Neural cell (in vitro differentiated cells): ENCODE results near the gene CAT. TPM values are rescaled to one million over a fixed set of nuclear protein-coding genes. Genes with fewer than 3 reads are reported as not detected.

Experiments used
- H2AFZ ChIP-seq: fragments of 200-600, 300-800 bp; sonication (generic), shearing (Covaris generic); 2 replicates; pipeline ENCODE4 v1.6.0; 2014; ENCODE audit warnings: low read depth, mild to moderate bottlenecking, antibody characterized with exemption, low read length, moderate library complexity
- H3F3A ChIP-seq: fragments of 200-600 bp; shearing (Covaris generic); 2 replicates; pipeline ENCODE4 v1.6.1; 2016; ENCODE audit warnings: mild to moderate bottlenecking, moderate library complexity, mixed read lengths, antibody characterized with exemption, low read length; ENCODE audit not compliant: insufficient read depth, poor library complexity, severe bottlenecking
- H3K27ac ChIP-seq: fragments of 200-600, 300-800 bp; sonication (generic), shearing (Covaris generic); 2 replicates; pipeline ENCODE4 v1.5.1; 2014; ENCODE audit warnings: mild to moderate bottlenecking, low read length, moderate library complexity
- H3K27me3 ChIP-seq: fragments of 300-800, 200-600 bp; sonication (generic), shearing (Covaris generic); 2 replicates; pipeline ENCODE4 v1.6.0; 2014; ENCODE audit warnings: mild to moderate bottlenecking, low read depth, low read length, moderate library complexity; ENCODE audit not compliant: insufficient read depth
- H3K36me3 ChIP-seq: fragments of 300-800, 200-600 bp; sonication (generic), shearing (Covaris generic); 2 replicates; pipeline ENCODE4 v1.5.1; 2014; ENCODE audit warnings: mild to moderate bottlenecking, antibody characterized with exemption, low read length, moderate library complexity; ENCODE audit not compliant: insufficient read depth
- H3K4me2 ChIP-seq: fragments of 300-800, 200-600 bp; sonication (generic), shearing (Covaris generic); 2 replicates; pipeline ENCODE4 v1.6.0; 2014; ENCODE audit warnings: mild to moderate bottlenecking, low read length
- H3K4me3 ChIP-seq: fragments of 300-800, 200-600 bp; sonication (generic), shearing (Covaris generic); 2 replicates; pipeline ENCODE4 v1.5.1; 2014; ENCODE audit warnings: mild to moderate bottlenecking, low read length, moderate library complexity
- H3K79me2 ChIP-seq: fragments of 200-600 bp; shearing (Covaris generic); replicated peaks from 2 replicates; pipeline ENCODE4 v1.6.0; 2014; ENCODE audit warnings: mild to moderate bottlenecking, low read length, moderate library complexity; ENCODE audit not compliant: insufficient read depth
- H3K9ac ChIP-seq: fragments of 300-800, 200-600 bp; sonication (generic), shearing (Covaris generic); 2 replicates; pipeline ENCODE4 v1.6.1; 2016; ENCODE audit warnings: mild to moderate bottlenecking, low read length, mixed read lengths
- H3K9me2 ChIP-seq: fragments of 200-600 bp; shearing (Covaris generic); 2 replicates; pipeline ENCODE4 v1.6.1; 2016; ENCODE audit warnings: mild to moderate bottlenecking, low read length, mixed read lengths; ENCODE audit not compliant: insufficient read depth
- H3K9me3 ChIP-seq: fragments of 200-600, 300-800 bp; sonication (generic), shearing (Covaris generic); 2 replicates; pipeline ENCODE4 v1.6.1; 2016; ENCODE audit warnings: mild to moderate bottlenecking, mixed run types, low read length, moderate library complexity, mixed read lengths
- H4K20me1 ChIP-seq: fragments of 200-600 bp; shearing (Covaris generic); 2 replicates; pipeline ENCODE4 v1.6.1; 2016; ENCODE audit warnings: mild to moderate bottlenecking, mixed run types; ENCODE audit not compliant: insufficient read depth
- EP300 ChIP-seq: fragments of 450-650 bp; conservative IDR thresholded peaks from 2 replicates; pipeline ENCODE4 v1.6.1; 2014; ENCODE audit warnings: antibody characterized with exemption, mild to moderate bottlenecking, moderate library complexity; ENCODE audit not compliant: poor library complexity, severe bottlenecking
- EZH2 ChIP-seq: fragments of 200-600, 300-800 bp; shearing (Covaris generic), sonication (generic); IDR thresholded peaks from 2 replicates; pipeline ENCODE4 v1.6.1; 2014; ENCODE audit warnings: antibody characterized with exemption, low read length, borderline replicate concordance, mild to moderate bottlenecking; ENCODE audit not compliant: insufficient read depth, poor library complexity, severe bottlenecking
- MXI1 ChIP-seq: fragments of 450-650 bp; conservative IDR thresholded peaks from 2 replicates; pipeline ENCODE4 v1.6.1; 2014; ENCODE audit warnings: antibody characterized with exemption, mild to moderate bottlenecking; ENCODE audit not compliant: poor library complexity, severe bottlenecking
- POLR2AphosphoS5 ChIP-seq: IDR thresholded peaks from 2 replicates; pipeline ENCODE4 v1.6.1; 2012
- RAD21 ChIP-seq: fragments of 450-650 bp; conservative IDR thresholded peaks from 2 replicates; pipeline ENCODE4 v1.6.1; 2014; ENCODE audit warnings: antibody characterized with exemption, mild to moderate bottlenecking, moderate library complexity
- SMC3 ChIP-seq: fragments of 450-650 bp; conservative IDR thresholded peaks from 2 replicates; pipeline ENCODE4 v1.6.1; 2014; ENCODE audit warnings: antibody characterized with exemption, mild to moderate bottlenecking, moderate library complexity; ENCODE audit not compliant: poor library complexity
- TAF1 ChIP-seq: IDR thresholded peaks from 2 replicates; pipeline ENCODE4 v1.6.1; 2012; ENCODE audit warnings: low read depth
- polyA minus RNA-seq: library from RNA; depleted of rRNA, polyadenylated mRNA; stranded (reverse); fragments of >200 nt; gene quantifications from 2 replicates; pipeline ENCODE4 v1.2.3, GENCODE V29; 2014
- polyA plus RNA-seq: library from polyadenylated mRNA; depleted of rRNA; stranded (reverse); fragments of >200 nt; gene quantifications from 2 replicates; pipeline ENCODE4 v1.2.3, GENCODE V29; 2014
- TF ChIP-seq, protein P1 (sequence below): fragments of 450-650 bp; IDR thresholded peaks from 2 replicates; pipeline ENCODE4 v1.5.1; 2014; ENCODE audit warnings: antibody characterized with exemption, mild to moderate bottlenecking, moderate library complexity; ENCODE audit not compliant: poor library complexity, severe bottlenecking
- TF ChIP-seq, protein P2 (sequence below): IDR thresholded peaks from 2 replicates; pipeline ENCODE4 v1.6.1; 2012; ENCODE audit warnings: borderline replicate concordance

CAT gene
- 40.1 and 46.4 TPM in 2 replicates for polyA plus RNA-seq
- 18.7 and 22.2 TPM in 2 replicates for polyA minus RNA-seq

DNA sequence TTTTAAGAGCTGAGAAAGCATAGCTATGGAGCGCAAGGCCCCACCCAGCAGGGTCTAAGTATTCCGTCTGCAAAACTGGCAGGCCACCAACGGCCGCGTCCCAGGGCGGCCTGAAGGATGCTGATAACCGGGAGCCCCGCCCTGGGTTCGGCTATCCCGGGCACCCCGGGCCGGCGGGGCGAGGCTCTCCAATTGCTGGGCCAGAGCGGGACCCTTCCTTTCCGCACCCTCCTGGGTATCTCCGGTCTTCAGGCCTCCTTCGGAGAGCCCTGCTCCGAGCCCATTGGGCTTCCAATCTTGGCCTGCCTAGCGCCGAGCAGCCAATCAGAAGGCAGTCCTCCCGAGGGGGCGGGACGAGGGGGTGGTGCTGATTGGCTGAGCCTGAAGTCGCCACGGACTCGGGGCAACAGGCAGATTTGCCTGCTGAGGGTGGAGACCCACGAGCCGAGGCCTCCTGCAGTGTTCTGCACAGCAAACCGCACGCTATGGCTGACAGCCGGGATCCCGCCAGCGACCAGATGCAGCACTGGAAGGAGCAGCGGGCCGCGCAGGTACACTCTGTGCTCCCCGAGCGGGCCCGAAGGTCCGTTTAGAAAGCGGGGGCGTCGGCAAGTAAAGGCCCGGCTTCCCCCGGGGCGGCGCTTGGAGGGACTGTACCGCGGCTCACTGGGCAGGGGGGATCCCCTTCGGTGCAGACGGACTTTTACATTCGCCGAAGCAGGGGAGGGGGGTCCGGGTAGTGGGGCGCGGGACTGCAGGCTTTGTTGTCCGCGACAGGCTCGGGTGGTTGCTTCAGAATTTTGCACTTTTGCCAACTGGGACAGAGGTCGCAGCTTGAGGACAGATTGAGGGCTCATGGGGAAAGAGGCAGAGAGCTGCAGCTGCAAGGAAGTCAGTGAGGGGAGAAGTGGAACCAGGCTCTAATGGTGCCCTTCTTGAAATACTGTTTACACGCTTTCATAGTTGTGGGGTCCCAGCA lies at the start of gene CAT:
Gene CAT (plus strand): TSS at position 406 of the 979 bp plus-strand sequence. CDS start 80 bp downstream, at position 486.
- peak within 1 kb of the TSS; percentile 68 for H3K27ac ChIP-seq

DNA sequence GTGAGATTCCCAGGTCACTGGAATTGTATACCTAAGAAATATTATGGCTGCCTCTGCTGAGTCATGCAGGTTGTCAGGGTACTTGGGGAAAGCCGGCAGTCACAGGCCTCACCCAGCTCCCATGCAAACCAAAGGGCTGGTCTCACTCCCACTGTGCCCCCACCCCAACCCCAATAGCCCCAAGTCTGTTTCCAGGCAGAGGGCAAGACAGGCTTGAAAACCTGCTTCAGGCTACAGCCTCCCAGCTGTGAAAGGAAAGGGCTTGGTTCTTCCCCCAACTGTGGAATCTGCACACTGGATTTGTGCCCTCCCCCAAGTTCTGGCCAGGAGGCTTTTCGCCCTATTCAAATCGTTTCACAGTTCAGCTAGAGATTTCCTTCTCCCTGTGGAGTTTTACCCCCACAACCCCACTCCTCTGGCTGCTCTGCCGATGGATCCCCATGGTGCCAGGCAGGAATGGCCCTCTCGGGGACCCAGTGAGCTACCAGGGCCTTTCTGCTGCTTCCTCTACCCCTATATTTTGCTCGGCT lies 43.9 kb upstream of the CAT start:
- Histone ChIP-seq H3K36me3 (no peaks in the 10 kb centered on the region), H3K4me3 (no peak overlapping the region), H3K79me2 (no peaks in the 10 kb centered on the region), H3K9me3 (no peaks in the 10 kb centered on the region), H3K9me2 (no peaks in the 10 kb centered on the region), H3K9ac (no peak overlapping the region), H3F3A (no peaks in the 10 kb centered on the region), H3K27ac (no peak overlapping the region), H3K27me3 (no peaks in the 10 kb centered on the region), H4K20me1 (no peaks in the 10 kb centered on the region), H2AFZ (no peak overlapping the region), H3K4me2 (no peak overlapping the region)
- TF ChIP-seq SMC3 (no peak), RAD21 (no peak), TAF1 (no peak), POLR2AphosphoS5 (no peak), MXI1 (no peak), EP300 (no peak)
- TF ChIP-seq, protein P1, sequence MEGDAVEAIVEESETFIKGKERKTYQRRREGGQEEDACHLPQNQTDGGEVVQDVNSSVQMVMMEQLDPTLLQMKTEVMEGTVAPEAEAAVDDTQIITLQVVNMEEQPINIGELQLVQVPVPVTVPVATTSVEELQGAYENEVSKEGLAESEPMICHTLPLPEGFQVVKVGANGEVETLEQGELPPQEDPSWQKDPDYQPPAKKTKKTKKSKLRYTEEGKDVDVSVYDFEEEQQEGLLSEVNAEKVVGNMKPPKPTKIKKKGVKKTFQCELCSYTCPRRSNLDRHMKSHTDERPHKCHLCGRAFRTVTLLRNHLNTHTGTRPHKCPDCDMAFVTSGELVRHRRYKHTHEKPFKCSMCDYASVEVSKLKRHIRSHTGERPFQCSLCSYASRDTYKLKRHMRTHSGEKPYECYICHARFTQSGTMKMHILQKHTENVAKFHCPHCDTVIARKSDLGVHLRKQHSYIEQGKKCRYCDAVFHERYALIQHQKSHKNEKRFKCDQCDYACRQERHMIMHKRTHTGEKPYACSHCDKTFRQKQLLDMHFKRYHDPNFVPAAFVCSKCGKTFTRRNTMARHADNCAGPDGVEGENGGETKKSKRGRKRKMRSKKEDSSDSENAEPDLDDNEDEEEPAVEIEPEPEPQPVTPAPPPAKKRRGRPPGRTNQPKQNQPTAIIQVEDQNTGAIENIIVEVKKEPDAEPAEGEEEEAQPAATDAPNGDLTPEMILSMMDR = no peak
- TF ChIP-seq, protein P2, sequence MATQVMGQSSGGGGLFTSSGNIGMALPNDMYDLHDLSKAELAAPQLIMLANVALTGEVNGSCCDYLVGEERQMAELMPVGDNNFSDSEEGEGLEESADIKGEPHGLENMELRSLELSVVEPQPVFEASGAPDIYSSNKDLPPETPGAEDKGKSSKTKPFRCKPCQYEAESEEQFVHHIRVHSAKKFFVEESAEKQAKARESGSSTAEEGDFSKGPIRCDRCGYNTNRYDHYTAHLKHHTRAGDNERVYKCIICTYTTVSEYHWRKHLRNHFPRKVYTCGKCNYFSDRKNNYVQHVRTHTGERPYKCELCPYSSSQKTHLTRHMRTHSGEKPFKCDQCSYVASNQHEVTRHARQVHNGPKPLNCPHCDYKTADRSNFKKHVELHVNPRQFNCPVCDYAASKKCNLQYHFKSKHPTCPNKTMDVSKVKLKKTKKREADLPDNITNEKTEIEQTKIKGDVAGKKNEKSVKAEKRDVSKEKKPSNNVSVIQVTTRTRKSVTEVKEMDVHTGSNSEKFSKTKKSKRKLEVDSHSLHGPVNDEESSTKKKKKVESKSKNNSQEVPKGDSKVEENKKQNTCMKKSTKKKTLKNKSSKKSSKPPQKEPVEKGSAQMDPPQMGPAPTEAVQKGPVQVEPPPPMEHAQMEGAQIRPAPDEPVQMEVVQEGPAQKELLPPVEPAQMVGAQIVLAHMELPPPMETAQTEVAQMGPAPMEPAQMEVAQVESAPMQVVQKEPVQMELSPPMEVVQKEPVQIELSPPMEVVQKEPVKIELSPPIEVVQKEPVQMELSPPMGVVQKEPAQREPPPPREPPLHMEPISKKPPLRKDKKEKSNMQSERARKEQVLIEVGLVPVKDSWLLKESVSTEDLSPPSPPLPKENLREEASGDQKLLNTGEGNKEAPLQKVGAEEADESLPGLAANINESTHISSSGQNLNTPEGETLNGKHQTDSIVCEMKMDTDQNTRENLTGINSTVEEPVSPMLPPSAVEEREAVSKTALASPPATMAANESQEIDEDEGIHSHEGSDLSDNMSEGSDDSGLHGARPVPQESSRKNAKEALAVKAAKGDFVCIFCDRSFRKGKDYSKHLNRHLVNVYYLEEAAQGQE = no peak

More for the DNA sequence above, at the start of gene CAT:
- Histone ChIP-seq H3K79me2 (peaks cover 3% of the 10 kb centered on the region), H3K9ac (peak within 1 kb of the TSS; percentile 66), H3K4me3 (peak within 1 kb of the TSS; percentile 75), H3K9me3 (no peaks in the 10 kb centered on the region), H3K4me2 (peak within 1 kb of the TSS; percentile 51), H3K9me2 (no peaks in the 10 kb centered on the region), H3K36me3 (no peaks in the 10 kb centered on the region), H3F3A (no peaks in the 10 kb centered on the region), H3K27me3 (no peaks in the 10 kb centered on the region), H2AFZ (peak within 1 kb of the TSS; percentile 45), H4K20me1 (no peaks in the 10 kb centered on the region)
- TF ChIP-seq, protein P2 = peak; percentile 44
- TF ChIP-seq POLR2AphosphoS5 (peak; percentile 66), SMC3 (no peak), MXI1 (peak; percentile 61), EP300 (peak; percentile 40), TAF1 (peak; percentile 41), RAD21 (no peak), EZH2 (no peak)
- TF ChIP-seq, protein P1 = no peak
